Measurements from ENCODE around the gene RLN3. TPM values are rescaled to one million over a fixed set of nuclear protein-coding genes. Genes with fewer than 3 reads are reported as not detected.

Gene RLN3
- total and polyA plus RNA-seq, 2 donors (not counting 1 experiment from before 2014, with no cell fraction given) = not detected

DNA sequence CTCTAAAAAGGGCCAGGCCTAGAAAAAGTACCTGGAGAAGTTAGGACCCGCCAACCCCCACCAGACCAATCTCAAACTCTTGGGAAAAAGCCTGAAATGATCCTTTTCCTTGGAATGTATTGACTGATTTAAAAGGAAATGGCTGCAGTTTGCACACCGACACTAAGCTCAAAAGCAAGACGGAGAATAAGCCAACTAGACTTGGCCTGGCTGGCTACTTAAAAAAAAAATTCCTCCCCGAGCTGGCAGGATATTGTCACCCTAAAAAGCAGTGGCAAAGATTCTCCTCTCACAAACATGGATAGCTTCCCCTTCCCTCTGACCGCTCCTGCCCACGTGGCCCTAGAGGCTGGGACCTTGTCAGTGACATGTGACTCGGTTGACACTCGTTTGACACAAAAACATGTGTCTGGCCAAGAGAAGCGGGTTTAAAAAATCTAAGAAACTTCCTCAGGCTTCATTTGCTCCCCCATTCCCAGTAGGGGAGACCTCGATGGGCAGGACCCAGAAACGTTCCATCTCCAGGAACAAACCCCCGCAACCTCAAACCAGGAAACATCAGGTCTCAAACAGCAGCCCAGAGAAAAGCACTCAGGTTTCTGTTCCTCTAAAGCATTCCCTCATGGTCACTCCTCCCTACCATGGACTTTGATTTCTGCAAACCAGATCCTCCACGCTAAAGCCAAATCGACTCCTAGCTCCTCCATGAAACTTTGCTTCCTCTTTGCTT lies 23.2 kb upstream of the RLN3 start:
- DNase-seq (ENCODE audit: low read depth in 2 of 2) = no peak
- Histone ChIP-seq H3K9me3 (ENCODE audit: control insufficient read depth, insufficient read depth, low read depth, low read length) (no peaks in the 10 kb centered on the region), H3K4me1 (ENCODE audit: control insufficient read depth, extremely low read depth, insufficient read depth, low read length) (peaks cover 15% of the 10 kb centered on the region), H3K9ac (ENCODE audit: insufficient read depth, low read length) (peak overlapping the region; percentile 20), H3K36me3 (ENCODE audit: control insufficient read depth, insufficient read depth, low read length) (no peaks in the 10 kb centered on the region), H3K4me3 (replicated peaks in 1 of 4; ENCODE audit: control extremely low read depth in 1 of 4, insufficient read depth in 1 of 4, low read depth in 3 of 4, low read length in 4 of 4) (peak overlapping the region in 3 of 4 experiments; percentile 11 to 73 (median 21)), H3K4me2 (ENCODE audit: extremely low read depth, insufficient read depth, low read length) (peak overlapping the region; percentile 83), H4K20me1 (ENCODE audit: control insufficient read depth, extremely low read depth, insufficient read depth, low read length) (no peaks in the 10 kb centered on the region), H3K79me2 (ENCODE audit: control insufficient read depth, insufficient read depth, low read length) (peaks cover 5% of the 10 kb centered on the region), H3K27me3 (ENCODE audit: control insufficient read depth, insufficient read depth, low read length) (no peaks in the 10 kb centered on the region), H3K27ac (ENCODE audit: insufficient read depth, low read length) (peak overlapping the region; percentile 66), H2AFZ (ENCODE audit: low read length) (peak overlapping the region; percentile 43)
- TF ChIP-seq CTCF (conservative IDR thresholded peaks at IDR 0.05 in 1 of 2, IDR thresholded peaks at IDR 0.05 in 1 of 2; ENCODE audit: low read depth in 1 of 2, low read length in 2 of 2) = no peak
- no peak for TF ChIP-seq EZH2 (IDR thresholded peaks at IDR 0.05; ENCODE audit: low read length, missing control alignments)

DNA sequence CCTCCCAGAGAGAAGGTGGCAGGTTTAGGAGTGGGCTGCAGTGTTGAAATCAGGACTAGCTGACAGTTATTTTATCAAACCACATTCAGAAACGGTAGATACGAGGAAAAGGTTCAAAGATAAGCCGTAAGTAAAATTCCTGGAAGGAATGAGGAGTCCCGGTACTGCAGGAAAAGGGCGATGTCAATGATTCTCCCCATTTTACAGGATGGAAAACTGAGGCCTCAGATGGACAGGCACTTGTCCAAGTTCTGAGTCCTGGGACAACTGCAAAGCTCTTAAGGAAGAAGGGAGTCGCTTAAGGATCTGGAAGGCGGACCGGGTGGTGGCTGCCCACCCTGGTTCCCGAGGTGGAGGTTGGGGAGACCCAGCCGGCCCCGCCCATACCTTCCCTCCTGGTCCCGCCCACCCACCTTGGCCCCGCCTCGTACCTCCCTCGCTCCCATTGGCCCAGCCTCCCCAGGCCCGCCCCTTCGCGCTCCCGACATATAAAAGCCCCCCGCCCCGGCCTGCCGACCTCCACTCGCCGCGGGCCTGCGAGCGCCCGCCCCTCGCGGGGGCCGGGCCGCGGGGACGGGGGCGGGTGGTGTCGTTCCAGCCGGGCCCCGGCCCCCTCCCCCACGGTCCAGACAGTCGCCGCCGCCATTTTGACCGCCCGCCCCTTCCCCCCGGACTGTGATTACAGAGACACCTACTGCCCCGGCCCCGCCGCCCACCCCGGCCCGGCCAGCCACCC lies 22.4 kb upstream of the RLN3 start:
- Histone ChIP-seq H3K4me2 (ENCODE audit: extremely low read depth, insufficient read depth, low read length) (peak overlapping the region; percentile 83), H3K36me3 (ENCODE audit: control insufficient read depth, insufficient read depth, low read length) (no peaks in the 10 kb centered on the region), H3K27me3 (ENCODE audit: control insufficient read depth, insufficient read depth, low read length) (no peaks in the 10 kb centered on the region), H3K4me3 (replicated peaks in 1 of 4; ENCODE audit: control extremely low read depth in 1 of 4, insufficient read depth in 1 of 4, low read depth in 3 of 4, low read length in 4 of 4) (peak overlapping the region; percentile 16 to 73 (median 46)), H3K79me2 (ENCODE audit: control insufficient read depth, insufficient read depth, low read length) (peaks cover 5% of the 10 kb centered on the region), H3K9ac (ENCODE audit: insufficient read depth, low read length) (peak overlapping the region; percentile 82), H3K27ac (ENCODE audit: insufficient read depth, low read length) (peak overlapping the region; percentile 98), H2AFZ (ENCODE audit: low read length) (peak overlapping the region; percentile 43), H3K4me1 (ENCODE audit: control insufficient read depth, extremely low read depth, insufficient read depth, low read length) (peaks cover 15% of the 10 kb centered on the region), H3K9me3 (ENCODE audit: control insufficient read depth, insufficient read depth, low read depth, low read length) (no peaks in the 10 kb centered on the region), H4K20me1 (ENCODE audit: control insufficient read depth, extremely low read depth, insufficient read depth, low read length) (no peaks in the 10 kb centered on the region)
- DNase-seq (ENCODE audit: low read depth in 2 of 2) = peak; percentile 78 to 84
- TF ChIP-seq CTCF (conservative IDR thresholded peaks at IDR 0.05 in 1 of 2, IDR thresholded peaks at IDR 0.05 in 1 of 2; ENCODE audit: low read depth in 1 of 2, low read length in 2 of 2) (no peak), EZH2 (IDR thresholded peaks at IDR 0.05; ENCODE audit: low read length, missing control alignments) (no peak)

- Histone ChIP-seq H4K20me1 (ENCODE audit: control insufficient read depth, extremely low read depth, insufficient read depth, low read length) (no peaks in the 10 kb centered on the region), H3K79me2 (ENCODE audit: control insufficient read depth, insufficient read depth, low read length) (peaks cover 2% of the 10 kb centered on the region), H3K36me3 (ENCODE audit: control insufficient read depth, insufficient read depth, low read length) (no peaks in the 10 kb centered on the region), H3K4me1 (ENCODE audit: control insufficient read depth, extremely low read depth, insufficient read depth, low read length) (peaks cover 15% of the 10 kb centered on the region), H3K27me3 (ENCODE audit: control insufficient read depth, insufficient read depth, low read length) (no peaks in the 10 kb centered on the region), H3K4me3 (replicated peaks in 1 of 4; ENCODE audit: control extremely low read depth in 1 of 4, insufficient read depth in 1 of 4, low read depth in 3 of 4, low read length in 4 of 4) (peak within 1 kb of the TSS; percentile 60 to 81 (median 71)), H3K4me2 (ENCODE audit: extremely low read depth, insufficient read depth, low read length) (peak within 1 kb of the TSS; percentile 83), H3K9ac (ENCODE audit: insufficient read depth, low read length) (peak within 1 kb of the TSS; percentile 98), H3K27ac (ENCODE audit: insufficient read depth, low read length) (peak within 1 kb of the TSS; percentile 98), H3K9me3 (ENCODE audit: control insufficient read depth, insufficient read depth, low read depth, low read length) (no peaks in the 10 kb centered on the region), H2AFZ (ENCODE audit: low read length) (peak within 1 kb of the TSS; percentile 59)
- peak; percentile 100 for DNase-seq (ENCODE audit: low read depth in 2 of 2)
- no peak for TF ChIP-seq CTCF (conservative IDR thresholded peaks at IDR 0.05 in 1 of 2, IDR thresholded peaks at IDR 0.05 in 1 of 2; ENCODE audit: low read depth in 1 of 2, low read length in 2 of 2)
Observed at GRCh38 chr19:14006085-14006765, 21.7 kb upstream of the RLN3 start, which contains the start of gene RFX1. Gene RFX1 (minus strand): TSS chr19:14006320. CDS start chr19:13993843, 12,477 bp downstream.
